Liver (tissue), 3 donors: Measurements from ENCODE around the gene TREH.
"Not testable (repeated sequence)": the region's sequence is repeated elsewhere in the genome, so short reads cannot be mapped to it uniquely, and the experiment has no call there.

Experiments used
- CTCF ChIP-seq: fragments of 150-350 bp; IDR thresholded peaks from 2 replicates; pipeline ENCODE4 v1.5.1; 2017; ENCODE audit warnings: improper control_type of control experiment, low read depth, low read length; ENCODE audit not compliant: missing input control
- JUND ChIP-seq, 2 donors: IDR thresholded peaks; 2 replicates each; pipeline ENCODE4 v1.6.1; 2016; ENCODE audit warnings: antibody characterized with exemption in 2 of 2
- REST ChIP-seq: IDR thresholded peaks from 2 replicates; pipeline ENCODE4 v1.6.1; 2016; ENCODE audit warnings: antibody characterized with exemption, mild to moderate bottlenecking
- TAF1 ChIP-seq: conservative IDR thresholded peaks from 2 replicates; pipeline ENCODE4 v1.6.1; 2016; ENCODE audit warnings: antibody characterized with exemption, mild to moderate bottlenecking
- donor health status: healthy.
- donor health status: healthy.

GRCh38 chr11:118611433-118611795 lies 68.0 kb downstream of the TREH start:
- TF ChIP-seq CTCF; JUND (IDR thresholded peaks at IDR 0.05); REST; TAF1: not testable (repeated sequence)
